ENCODE data around the gene MAMLD1.

Gene MAMLD1

DNA sequence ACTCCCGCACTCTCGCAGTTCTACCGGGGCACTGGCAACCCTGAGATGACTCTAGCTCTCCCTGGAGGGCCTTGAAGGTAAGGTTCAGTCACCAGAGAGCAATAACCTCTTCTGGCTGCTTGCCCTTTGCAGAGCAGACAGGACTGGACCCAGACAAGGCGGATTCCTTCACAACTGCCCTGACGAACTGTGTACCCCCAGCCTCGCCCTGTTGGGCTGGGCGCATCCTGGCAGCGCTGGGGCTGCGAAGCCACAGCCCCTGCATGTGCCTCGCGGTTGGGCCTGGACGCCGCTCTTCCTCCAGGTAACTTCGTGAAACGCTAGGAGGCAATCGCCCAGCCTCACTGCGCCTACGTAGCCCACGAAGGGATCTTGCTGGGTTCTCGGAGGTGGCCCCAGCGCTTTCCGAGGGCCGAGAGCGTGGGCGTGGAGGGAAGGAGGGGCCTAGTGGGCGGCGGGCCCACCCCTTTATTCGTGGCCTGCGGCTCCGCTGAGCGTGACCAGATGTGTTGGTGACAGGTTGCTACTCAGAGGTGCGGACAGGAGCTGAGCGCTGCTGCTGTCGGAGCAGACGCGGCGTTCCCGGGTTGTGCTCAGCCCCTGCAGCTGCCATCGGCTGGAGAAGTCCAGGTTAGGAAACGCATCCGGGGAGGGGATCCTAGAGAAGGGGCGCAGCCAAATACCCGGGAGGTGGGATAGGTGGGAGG is 1.9 kb upstream of the MAMLD1 start:
- H3K27ac Mint-ChIP-seq (ENCODE audit: low read depth), result no peak overlapping the region
- H3K36me3 Mint-ChIP-seq (ENCODE audit: insufficient read depth), result peaks cover 4% of the 10 kb centered on the region
- H3K4me1 Mint-ChIP-seq, result peaks cover 35% of the 10 kb centered on the region
- H3K4me3 Mint-ChIP-seq, result peak overlapping the region; percentile 81
- ATAC-seq (replicated peaks; ENCODE audit: extremely low read depth, poor library complexity, severe bottlenecking) (no peak), DNase-seq (ENCODE audit: low spot score in 2 of 2) (no peak)
- H3K9me3 Mint-ChIP-seq, result no peaks in the 10 kb centered on the region
- H3K27me3 Mint-ChIP-seq, result no peaks in the 10 kb centered on the region

- Mint-ChIP-seq H3K4me1 (peaks cover 40% of the 10 kb centered on the region), H3K9me3 (no peaks in the 10 kb centered on the region), H3K4me3 (peak overlapping the region; percentile 81), H3K27me3 (no peaks in the 10 kb centered on the region), H3K36me3 (ENCODE audit: insufficient read depth) (peaks cover 4% of the 10 kb centered on the region), H3K27ac (ENCODE audit: low read depth) (peak overlapping the region; percentile 54)
- DNase-seq (ENCODE audit: low spot score in 2 of 2) (no peak), ATAC-seq (replicated peaks; ENCODE audit: extremely low read depth, poor library complexity, severe bottlenecking) (no peak)
Observed at GRCh38 chrX:150361777-150362351, 1.3 kb upstream of the MAMLD1 start.

DNA sequence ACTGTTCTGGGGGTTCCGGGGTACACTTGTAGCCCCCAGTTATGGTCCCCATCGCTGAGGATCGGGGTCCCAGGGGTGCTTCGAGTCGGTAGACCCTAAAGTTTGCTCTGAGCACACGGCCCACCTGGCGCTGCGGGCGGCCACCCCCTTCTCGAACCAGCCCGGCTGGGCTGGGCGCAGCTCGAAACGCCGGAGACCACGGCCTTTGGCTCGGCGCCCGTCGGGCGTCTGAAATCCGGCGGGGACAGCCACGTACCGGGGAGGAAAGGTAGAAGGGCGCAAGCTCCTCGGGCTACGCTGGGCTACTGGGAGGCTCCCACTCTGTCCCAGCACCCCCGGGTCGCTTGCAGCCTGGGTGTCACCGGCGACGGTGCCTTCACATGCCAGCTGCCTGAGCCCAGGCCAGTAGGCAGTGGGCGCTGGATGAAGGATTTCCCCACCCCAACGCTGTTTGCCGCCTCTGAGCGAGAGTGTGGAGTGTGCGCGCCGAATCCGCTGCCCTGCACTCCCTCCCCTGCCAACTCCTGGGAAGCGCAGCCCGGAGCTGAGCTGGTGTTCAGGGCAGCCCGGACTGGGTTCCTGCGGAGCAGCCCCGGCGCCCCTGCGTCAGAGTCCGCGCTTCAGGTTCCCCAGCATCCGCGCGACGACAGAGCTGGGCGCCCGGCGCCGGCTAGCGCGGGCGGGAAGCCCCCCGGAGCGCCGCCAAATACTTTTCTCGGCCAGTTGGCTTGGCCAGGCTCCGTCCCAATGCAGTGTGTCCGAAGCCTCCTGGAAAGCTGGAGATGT is 637 bp downstream of the MAMLD1 start:
- Mint-ChIP-seq H3K4me3 (peak overlapping the region; percentile 81), H3K4me1 (peaks cover 40% of the 10 kb centered on the region), H3K27ac (ENCODE audit: low read depth) (no peak overlapping the region), H3K27me3 (no peaks in the 10 kb centered on the region), H3K36me3 (ENCODE audit: insufficient read depth) (peaks cover 4% of the 10 kb centered on the region), H3K9me3 (no peaks in the 10 kb centered on the region)
- ATAC-seq (replicated peaks; ENCODE audit: extremely low read depth, poor library complexity, severe bottlenecking) (no peak), DNase-seq (ENCODE audit: low spot score in 2 of 2) (no peak)

- ATAC-seq (replicated peaks; ENCODE audit: extremely low read depth, poor library complexity, severe bottlenecking) (no peak), DNase-seq (ENCODE audit: low spot score in 2 of 2) (no peak)
- H3K4me3 Mint-ChIP-seq, result peak overlapping the region; percentile 81
- H3K4me1 Mint-ChIP-seq, result peaks cover 40% of the 10 kb centered on the region
- no peaks in the 10 kb centered on the region for H3K27me3 Mint-ChIP-seq
- H3K9me3 Mint-ChIP-seq, result no peaks in the 10 kb centered on the region
- no peak overlapping the region for H3K27ac Mint-ChIP-seq (ENCODE audit: low read depth)
- peaks cover 4% of the 10 kb centered on the region for H3K36me3 Mint-ChIP-seq (ENCODE audit: insufficient read depth)
Observed at GRCh38 chrX:150364347-150365050, 1.4 kb downstream of the MAMLD1 start.

DNA sequence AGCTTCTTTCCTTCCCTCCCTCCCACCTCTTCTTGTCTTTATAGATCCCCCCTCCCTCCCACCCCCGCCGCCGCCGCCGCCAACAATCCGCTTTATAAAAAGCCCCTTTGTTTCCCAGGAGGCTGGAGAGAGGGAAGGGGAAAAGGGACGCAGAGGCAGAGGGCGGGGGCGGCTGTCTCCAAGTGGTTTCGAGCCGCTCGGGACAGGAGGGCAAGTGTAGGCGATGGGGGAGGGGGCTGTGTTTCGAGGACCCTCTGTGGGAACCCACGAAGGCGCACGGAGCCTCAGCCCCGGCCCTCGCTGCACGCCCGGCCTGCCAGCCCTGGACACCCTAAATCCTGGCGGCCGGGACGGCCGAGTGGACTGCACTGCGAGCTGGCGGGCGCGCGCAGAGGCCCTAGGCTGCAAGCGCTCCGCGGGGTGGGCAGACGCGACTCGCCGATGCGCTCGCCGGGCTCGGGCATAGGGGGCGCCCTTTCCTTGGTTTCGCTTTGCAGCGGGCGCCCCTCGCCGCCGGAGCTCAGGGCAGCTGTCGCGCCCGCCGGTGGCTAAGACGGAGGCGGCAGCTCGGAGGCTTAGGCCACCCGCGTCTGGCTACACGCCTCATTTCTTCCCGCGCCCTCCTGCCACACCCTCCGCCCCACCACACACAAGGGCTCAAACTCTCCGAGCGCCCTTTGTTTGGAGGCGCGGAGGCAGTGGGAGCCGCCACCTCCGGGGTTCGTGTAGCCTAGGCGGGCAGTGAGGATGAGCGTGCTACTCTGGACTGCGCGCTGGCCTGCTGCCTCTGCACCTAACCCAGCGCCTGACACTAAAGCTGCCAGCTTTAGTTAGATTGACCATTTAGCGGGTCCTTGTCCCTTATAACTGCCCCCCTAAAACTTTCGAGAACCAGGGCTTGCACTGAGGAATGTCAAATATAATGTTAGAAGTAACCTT is 2.2 kb downstream of the MAMLD1 start:
- ATAC-seq (replicated peaks; ENCODE audit: extremely low read depth, poor library complexity, severe bottlenecking), result no peak
- Mint-ChIP-seq H3K4me3 (peak overlapping the region; percentile 85), H3K36me3 (ENCODE audit: insufficient read depth) (peaks cover 4% of the 10 kb centered on the region), H3K4me1 (peaks cover 33% of the 10 kb centered on the region), H3K27ac (ENCODE audit: low read depth) (no peak overlapping the region), H3K9me3 (no peaks in the 10 kb centered on the region), H3K27me3 (no peaks in the 10 kb centered on the region)
- DNase-seq (ENCODE audit: low spot score in 2 of 2), result peak in 1 of 2 donors; percentile 44

- H3K4me1 Mint-ChIP-seq, result peaks cover 24% of the 10 kb centered on the region
- H3K9me3 Mint-ChIP-seq, result no peaks in the 10 kb centered on the region
- no peak for DNase-seq (ENCODE audit: low spot score in 2 of 2)
- no peaks in the 10 kb centered on the region for H3K27me3 Mint-ChIP-seq
- peak overlapping the region; percentile 46 for H3K27ac Mint-ChIP-seq (ENCODE audit: low read depth)
- ATAC-seq (replicated peaks; ENCODE audit: extremely low read depth, poor library complexity, severe bottlenecking), result no peak
- H3K36me3 Mint-ChIP-seq (ENCODE audit: insufficient read depth), result peaks cover 4% of the 10 kb centered on the region
- peak overlapping the region; percentile 85 for H3K4me3 Mint-ChIP-seq
Observed at GRCh38 chrX:150365990-150366911, 3.1 kb downstream of the MAMLD1 start.

DNA sequence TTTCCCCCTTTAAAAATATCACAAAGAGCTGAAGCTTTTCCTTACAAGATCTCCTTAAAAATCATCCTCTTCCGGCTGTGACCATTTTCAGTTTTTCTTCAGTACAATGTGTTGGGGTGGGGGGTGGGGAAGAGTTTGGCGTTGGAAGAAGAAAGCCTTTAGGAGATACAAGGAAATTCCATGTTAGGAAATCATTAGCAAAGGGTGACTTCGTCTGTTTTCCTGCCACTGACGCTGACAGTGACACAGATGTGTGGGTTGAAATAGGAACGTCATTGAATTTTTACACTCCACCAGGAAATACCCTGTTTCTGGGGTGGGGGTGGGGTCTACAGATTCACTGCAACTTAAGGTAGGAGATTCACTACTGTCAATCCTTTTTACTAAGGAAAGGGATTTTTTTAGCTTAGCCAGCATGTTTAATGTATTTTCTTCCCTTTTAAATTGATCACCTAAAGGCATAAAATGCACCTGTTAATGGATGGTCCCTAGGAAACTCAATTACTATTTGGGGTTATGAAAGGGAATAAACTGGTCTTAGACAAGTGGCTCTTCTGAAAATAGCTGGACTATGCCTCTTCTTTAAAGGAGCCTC is 3.9 kb downstream of the MAMLD1 start:
- ATAC-seq (replicated peaks; ENCODE audit: extremely low read depth, poor library complexity, severe bottlenecking) (no peak), DNase-seq (ENCODE audit: low spot score in 2 of 2) (no peak)
- no peaks in the 10 kb centered on the region for H3K27me3 Mint-ChIP-seq
- H3K27ac Mint-ChIP-seq (ENCODE audit: low read depth), result peak overlapping the region; percentile 46
- H3K4me3 Mint-ChIP-seq, result peak overlapping the region; percentile 85
- no peaks in the 10 kb centered on the region for H3K9me3 Mint-ChIP-seq
- H3K36me3 Mint-ChIP-seq (ENCODE audit: insufficient read depth), result peaks cover 4% of the 10 kb centered on the region
- peaks cover 16% of the 10 kb centered on the region for H3K4me1 Mint-ChIP-seq

GRCh38 chrX:150370589-150371312 is 7.6 kb downstream of the MAMLD1 start:
- H3K4me3 Mint-ChIP-seq, result no peak overlapping the region
- H3K4me1 Mint-ChIP-seq, result peaks cover 7% of the 10 kb centered on the region
- DNase-seq (ENCODE audit: low spot score in 2 of 2) (no peak), ATAC-seq (replicated peaks; ENCODE audit: extremely low read depth, poor library complexity, severe bottlenecking) (no peak)
- no peaks in the 10 kb centered on the region for H3K36me3 Mint-ChIP-seq (ENCODE audit: insufficient read depth)
- H3K27me3 Mint-ChIP-seq, result no peaks in the 10 kb centered on the region
- no peak overlapping the region for H3K27ac Mint-ChIP-seq (ENCODE audit: low read depth)
- H3K9me3 Mint-ChIP-seq, result no peaks in the 10 kb centered on the region

- Mint-ChIP-seq H3K9me3 (no peaks in the 10 kb centered on the region), H3K4me1 (no peaks in the 10 kb centered on the region), H3K36me3 (ENCODE audit: insufficient read depth) (peaks cover 2% of the 10 kb centered on the region), H3K4me3 (no peak overlapping the region), H3K27me3 (no peaks in the 10 kb centered on the region), H3K27ac (ENCODE audit: low read depth) (no peak overlapping the region)
- ATAC-seq (replicated peaks; ENCODE audit: extremely low read depth, poor library complexity, severe bottlenecking) (no peak), DNase-seq (ENCODE audit: low spot score in 2 of 2) (no peak)
Observed at GRCh38 chrX:150371877-150372276, 8.8 kb downstream of the MAMLD1 start.

DNA sequence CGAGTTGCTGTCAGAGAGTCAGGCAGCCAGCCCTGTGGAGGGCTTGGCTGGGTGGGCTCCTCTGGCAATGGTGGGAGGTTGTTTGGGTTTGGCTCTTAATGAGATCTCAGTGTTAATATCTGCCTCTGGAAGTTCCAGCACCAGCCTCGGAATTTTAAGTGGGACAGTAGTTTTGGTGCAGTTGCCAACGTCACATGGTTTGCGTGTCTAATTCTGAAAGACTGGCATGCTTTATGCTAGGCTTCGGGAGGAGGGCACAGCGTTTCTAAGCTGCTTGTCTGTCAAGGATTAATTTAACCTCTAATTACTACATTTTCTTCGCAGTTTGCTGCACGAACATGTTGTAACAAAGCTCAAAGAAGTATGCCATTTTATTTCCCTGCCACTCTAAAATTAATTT is 9.2 kb downstream of the MAMLD1 start:
- ATAC-seq (replicated peaks; ENCODE audit: extremely low read depth, poor library complexity, severe bottlenecking), result no peak

More for the DNA sequence above, 9.2 kb downstream of the MAMLD1 start:
- Mint-ChIP-seq H3K4me1 (no peaks in the 10 kb centered on the region), H3K9me3 (no peaks in the 10 kb centered on the region), H3K27me3 (no peaks in the 10 kb centered on the region), H3K27ac (ENCODE audit: low read depth) (no peak overlapping the region), H3K4me3 (no peak overlapping the region), H3K36me3 (ENCODE audit: insufficient read depth) (peaks cover 2% of the 10 kb centered on the region)
- no peak for DNase-seq (ENCODE audit: low spot score in 2 of 2)

Data from central memory CD8-positive, alpha-beta T cell (primary cell).